Measurements from ENCODE around the gene ATAD1.

- TF ChIP-seq POLR2A (IDR thresholded peaks at IDR 0.05; ENCODE audit: low read length) (no peak), GATA1 (IDR thresholded peaks at IDR 0.05; ENCODE audit: low read depth, low read length) (no peak)
These were observed 47.3 kb upstream of the ATAD1 start for GRCh38 chr10:87865241-87865881.
